ENCODE data around the gene RASA3.

DNA sequence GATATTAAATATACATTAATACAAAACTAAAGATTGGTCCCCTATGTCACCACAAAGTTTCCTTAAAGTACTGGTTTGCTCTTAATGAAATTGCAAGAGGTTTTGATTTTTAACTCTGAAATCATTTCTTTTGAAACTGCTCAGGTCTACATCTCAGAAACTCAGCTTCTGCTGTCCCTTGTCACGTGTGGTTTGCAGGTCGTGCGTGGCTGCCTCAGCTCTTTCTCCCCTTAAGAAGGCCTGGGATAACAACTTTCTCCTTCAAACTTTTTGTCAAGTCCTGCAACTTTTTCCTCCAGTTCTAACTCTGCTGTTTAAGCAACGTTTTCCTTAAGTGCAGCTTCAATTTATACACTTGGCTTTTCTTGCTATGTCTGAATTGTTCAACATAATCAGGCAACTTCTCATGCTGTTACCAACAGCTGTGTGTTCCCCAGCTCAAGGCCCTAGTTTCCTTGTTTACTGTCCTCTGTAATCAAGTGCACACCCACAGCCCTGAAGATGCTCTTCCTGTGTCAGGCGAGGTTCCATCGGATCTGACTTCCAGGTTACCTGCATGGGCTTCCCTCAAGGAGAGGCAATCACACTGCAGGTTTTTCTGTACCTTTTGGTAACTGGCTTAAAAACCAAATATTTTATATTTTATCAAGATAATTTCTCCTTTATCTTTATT lies 172.0 kb downstream of the RASA3 start:
- no peak for TF ChIP-seq SPI1 (IDR thresholded peaks at IDR 0.05; ENCODE audit: borderline replicate concordance, low read depth)
- TF ChIP-seq, protein P1, sequence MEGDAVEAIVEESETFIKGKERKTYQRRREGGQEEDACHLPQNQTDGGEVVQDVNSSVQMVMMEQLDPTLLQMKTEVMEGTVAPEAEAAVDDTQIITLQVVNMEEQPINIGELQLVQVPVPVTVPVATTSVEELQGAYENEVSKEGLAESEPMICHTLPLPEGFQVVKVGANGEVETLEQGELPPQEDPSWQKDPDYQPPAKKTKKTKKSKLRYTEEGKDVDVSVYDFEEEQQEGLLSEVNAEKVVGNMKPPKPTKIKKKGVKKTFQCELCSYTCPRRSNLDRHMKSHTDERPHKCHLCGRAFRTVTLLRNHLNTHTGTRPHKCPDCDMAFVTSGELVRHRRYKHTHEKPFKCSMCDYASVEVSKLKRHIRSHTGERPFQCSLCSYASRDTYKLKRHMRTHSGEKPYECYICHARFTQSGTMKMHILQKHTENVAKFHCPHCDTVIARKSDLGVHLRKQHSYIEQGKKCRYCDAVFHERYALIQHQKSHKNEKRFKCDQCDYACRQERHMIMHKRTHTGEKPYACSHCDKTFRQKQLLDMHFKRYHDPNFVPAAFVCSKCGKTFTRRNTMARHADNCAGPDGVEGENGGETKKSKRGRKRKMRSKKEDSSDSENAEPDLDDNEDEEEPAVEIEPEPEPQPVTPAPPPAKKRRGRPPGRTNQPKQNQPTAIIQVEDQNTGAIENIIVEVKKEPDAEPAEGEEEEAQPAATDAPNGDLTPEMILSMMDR (IDR thresholded peaks at IDR 0.05; ENCODE audit: insufficient read depth, low read length) = no peak
- TF ChIP-seq POLR2AphosphoS5 (IDR thresholded peaks at IDR 0.05; ENCODE audit: low read depth) = no peak
